ENCODE measurements around the gene BORCS5. TPM values are rescaled to one million over a fixed set of nuclear protein-coding genes. Genes with fewer than 3 reads are reported as not detected.

BORCS5 gene
- total RNA-seq, 1 experiment from 2014 or later: 25.7 TPM

DNA sequence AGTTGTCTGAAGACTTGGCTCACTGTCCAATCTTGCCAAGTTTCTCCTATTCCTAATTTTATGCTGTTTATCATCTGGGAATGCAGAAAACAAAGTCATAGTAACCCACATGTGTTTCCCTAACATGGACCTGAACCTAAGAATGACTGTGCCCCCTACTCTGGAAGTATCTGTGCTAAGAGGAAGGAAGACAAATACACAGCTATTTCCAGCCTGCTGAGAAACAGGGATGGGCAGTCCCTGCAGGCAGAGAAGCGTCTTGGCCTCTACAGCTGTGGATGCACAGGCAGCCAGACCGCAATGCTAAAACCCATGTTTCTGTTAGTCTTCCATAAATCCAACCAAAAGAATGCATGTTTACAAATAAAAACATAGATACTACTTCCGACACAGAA, 149.6 kb downstream of the BORCS5 start:
- TF ChIP-seq, protein P1, sequence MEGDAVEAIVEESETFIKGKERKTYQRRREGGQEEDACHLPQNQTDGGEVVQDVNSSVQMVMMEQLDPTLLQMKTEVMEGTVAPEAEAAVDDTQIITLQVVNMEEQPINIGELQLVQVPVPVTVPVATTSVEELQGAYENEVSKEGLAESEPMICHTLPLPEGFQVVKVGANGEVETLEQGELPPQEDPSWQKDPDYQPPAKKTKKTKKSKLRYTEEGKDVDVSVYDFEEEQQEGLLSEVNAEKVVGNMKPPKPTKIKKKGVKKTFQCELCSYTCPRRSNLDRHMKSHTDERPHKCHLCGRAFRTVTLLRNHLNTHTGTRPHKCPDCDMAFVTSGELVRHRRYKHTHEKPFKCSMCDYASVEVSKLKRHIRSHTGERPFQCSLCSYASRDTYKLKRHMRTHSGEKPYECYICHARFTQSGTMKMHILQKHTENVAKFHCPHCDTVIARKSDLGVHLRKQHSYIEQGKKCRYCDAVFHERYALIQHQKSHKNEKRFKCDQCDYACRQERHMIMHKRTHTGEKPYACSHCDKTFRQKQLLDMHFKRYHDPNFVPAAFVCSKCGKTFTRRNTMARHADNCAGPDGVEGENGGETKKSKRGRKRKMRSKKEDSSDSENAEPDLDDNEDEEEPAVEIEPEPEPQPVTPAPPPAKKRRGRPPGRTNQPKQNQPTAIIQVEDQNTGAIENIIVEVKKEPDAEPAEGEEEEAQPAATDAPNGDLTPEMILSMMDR (IDR thresholded peaks at IDR 0.05; ENCODE audit: insufficient read depth in 1 of 2, low read depth in 1 of 2, low read length in 1 of 2, severe bottlenecking in 1 of 2, unreplicated experiment in 1 of 2): no peak
- CTCF ChIA-PET: interaction anchor here (0.6 kb wide), 2 partner anchors 115 to 116 kb away, joined by 4 read pairs; no protein-coding TSS in a partner anchor
- H3K4me3 Mint-ChIP-seq (ENCODE audit: unreplicated experiment): peak overlapping the region; percentile 42

DNA sequence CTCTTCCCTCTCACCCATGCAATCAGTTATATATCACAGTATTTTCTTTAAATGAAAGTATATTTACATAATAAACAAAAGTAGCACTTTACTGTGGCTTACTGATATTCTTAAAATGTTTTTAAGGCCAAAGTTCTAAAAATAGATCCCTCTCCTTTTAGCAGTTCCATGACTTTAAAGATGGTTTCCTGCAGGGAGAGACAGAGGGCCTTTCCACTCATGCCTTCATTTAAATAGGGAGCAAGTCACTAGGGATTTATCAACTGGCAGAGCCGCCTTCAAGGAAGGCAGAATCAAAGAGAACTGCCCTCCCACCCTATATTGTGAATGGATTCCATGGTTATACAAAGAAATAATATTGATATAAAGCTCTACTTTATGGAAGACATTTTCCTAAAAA, 150.2 kb downstream of the BORCS5 start:
- BruUV-seq (replicated peaks): no TSS peak
- peaks cover 37% of the 10 kb centered on the region for H3K4me1 ChIP-seq
- 0 out of 2 replicates have a peak, but pooled peaks cover 4% of the 10 kb centered on the region for H3K9me3 ChIP-seq
- H3K36me3 Mint-ChIP-seq (ENCODE audit: insufficient read depth, unreplicated experiment): peaks cover 33% of the 10 kb centered on the region
- ChIA-PET CTCF (interaction anchor here (1.0 kb wide), 1 partner anchor 56 kb away, joined by 3 read pairs; no protein-coding TSS in a partner anchor), POLR2A (no interaction called here)
- intact Hi-C loops (cut with micrococcal nuclease; ENCODE audit: unreplicated experiment): loop anchor here (5.0 to 10.0 kb wide), 2 partner anchors 105 to 148 kb away; no protein-coding TSS in a partner anchor
- TF ChIP-seq, protein P1 (IDR thresholded peaks at IDR 0.05; ENCODE audit: insufficient read depth in 1 of 2, low read depth in 1 of 2, low read length in 1 of 2, severe bottlenecking in 1 of 2, unreplicated experiment in 1 of 2): no peak
- H3K4me3 Mint-ChIP-seq (ENCODE audit: unreplicated experiment): peak overlapping the region; percentile 42
- no peaks in the 10 kb centered on the region for H3K27me3 Mint-ChIP-seq (ENCODE audit: insufficient read depth, unreplicated experiment)
- H3K27ac Mint-ChIP-seq (ENCODE audit: unreplicated experiment): no peak overlapping the region
- no peak for DNase-seq
- peaks cover 40% of the 10 kb centered on the region for H3K4me1 Mint-ChIP-seq (ENCODE audit: low read depth, unreplicated experiment)
- no peaks in the 10 kb centered on the region for H3K9me3 Mint-ChIP-seq (ENCODE audit: unreplicated experiment)
- no peaks in the 10 kb centered on the region; the same call in 1 of the 2 replicates for H3K36me3 ChIP-seq (ENCODE audit: control insufficient read depth, insufficient read depth, low read length)
- H3K4me3 ChIP-seq (ENCODE audit: low read depth, low read length): no peak overlapping the region
- no peaks in the 10 kb centered on the region for H3K27me3 ChIP-seq (replicated peaks; ENCODE audit: control insufficient read depth, insufficient read depth, low read length)

More for the DNA sequence above, 149.6 kb downstream of the BORCS5 start:
- intact Hi-C loops (cut with micrococcal nuclease; ENCODE audit: unreplicated experiment): loop anchor here (1.0 to 10.0 kb wide), 3 partner anchors 56 to 148 kb away; partner anchors contain the start of gene DUSP16
- Mint-ChIP-seq H3K27ac (ENCODE audit: unreplicated experiment) (peak overlapping the region; percentile 19), H3K4me1 (ENCODE audit: low read depth, unreplicated experiment) (peaks cover 40% of the 10 kb centered on the region), H3K36me3 (ENCODE audit: insufficient read depth, unreplicated experiment) (peaks cover 34% of the 10 kb centered on the region), H3K27me3 (ENCODE audit: insufficient read depth, unreplicated experiment) (no peaks in the 10 kb centered on the region), H3K9me3 (ENCODE audit: unreplicated experiment) (no peaks in the 10 kb centered on the region)
- peak in 1 of 2 experiments; percentile 19 for DNase-seq
- H3K4me3 ChIP-seq (ENCODE audit: low read depth, low read length): no peak overlapping the region
- H3K9me3 ChIP-seq: 0 out of 2 replicates have a peak, but pooled peaks cover 4% of the 10 kb centered on the region
- H3K4me1 ChIP-seq: peaks cover 37% of the 10 kb centered on the region
- no TSS peak for BruUV-seq (replicated peaks)
- POLR2A ChIA-PET: interaction anchor here (0.5 to 0.6 kb wide), 2 partner anchors 13 to 18 kb away, joined by 3 to 4 read pairs; no protein-coding TSS in a partner anchor
- H3K27me3 ChIP-seq (replicated peaks; ENCODE audit: control insufficient read depth, insufficient read depth, low read length): no peaks in the 10 kb centered on the region
- no peaks in the 10 kb centered on the region; the same call in 1 of the 2 replicates for H3K36me3 ChIP-seq (ENCODE audit: control insufficient read depth, insufficient read depth, low read length)

DNA sequence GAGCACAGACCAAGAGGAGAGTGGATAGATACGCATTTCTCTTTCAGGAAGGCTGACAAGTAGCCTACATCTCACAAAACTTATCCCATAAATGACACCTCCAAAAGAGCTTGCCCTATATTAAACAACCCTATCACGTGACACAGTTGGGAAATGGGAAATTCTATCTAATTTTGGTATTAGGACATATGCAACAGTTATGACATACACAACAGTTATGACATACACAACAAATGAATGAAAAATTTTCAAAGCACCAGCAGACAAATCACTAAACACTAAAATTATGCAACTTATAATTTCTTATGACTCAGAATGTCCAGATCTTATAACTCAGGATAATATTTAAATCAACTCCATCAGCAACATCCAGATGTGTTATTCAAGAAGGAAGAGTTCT, 151.7 kb downstream of the BORCS5 start:
- peaks cover 22% of the 10 kb centered on the region for H3K36me3 Mint-ChIP-seq (ENCODE audit: insufficient read depth, unreplicated experiment)
- H3K9me3 Mint-ChIP-seq (ENCODE audit: unreplicated experiment): no peaks in the 10 kb centered on the region
- intact Hi-C loops (cut with micrococcal nuclease; ENCODE audit: unreplicated experiment): loop anchor here (5.0 to 10.0 kb wide), 2 partner anchors 106 to 146 kb away; no protein-coding TSS in a partner anchor
- TF ChIP-seq, protein P1 (IDR thresholded peaks at IDR 0.05; ENCODE audit: insufficient read depth in 1 of 2, low read depth in 1 of 2, low read length in 1 of 2, severe bottlenecking in 1 of 2, unreplicated experiment in 1 of 2): no peak
- no peak overlapping the region for H3K4me3 Mint-ChIP-seq (ENCODE audit: unreplicated experiment)
- H3K27me3 Mint-ChIP-seq (ENCODE audit: insufficient read depth, unreplicated experiment): no peaks in the 10 kb centered on the region
- Histone ChIP-seq H3K9me3 (0 out of 2 replicates have a peak, but pooled peaks cover 4% of the 10 kb centered on the region), H3K4me3 (ENCODE audit: low read depth, low read length) (no peak overlapping the region), H3K27me3 (replicated peaks; ENCODE audit: control insufficient read depth, insufficient read depth, low read length) (no peaks in the 10 kb centered on the region), H3K4me1 (peaks cover 35% of the 10 kb centered on the region), H3K36me3 (ENCODE audit: control insufficient read depth, insufficient read depth, low read length) (no peaks in the 10 kb centered on the region; the same call in 1 of the 2 replicates)
- POLR2A ChIA-PET: no interaction called here
- no TSS peak for BruUV-seq (replicated peaks)
- CTCF ChIA-PET: no interaction called here
- DNase-seq: no peak
- H3K4me1 Mint-ChIP-seq (ENCODE audit: low read depth, unreplicated experiment): peaks cover 34% of the 10 kb centered on the region
- no peak overlapping the region for H3K27ac Mint-ChIP-seq (ENCODE audit: unreplicated experiment)

Data from Caco-2 (cell line).